ENCODE results near the gene CNTNAP5. TPM values are rescaled to one million over a fixed set of nuclear protein-coding genes. Genes with fewer than 3 reads are reported as not detected.

The CNTNAP5 gene
- total RNA-seq, 3 donors from 2014 or later: 3.3 TPM; not detected in 2

DNA sequence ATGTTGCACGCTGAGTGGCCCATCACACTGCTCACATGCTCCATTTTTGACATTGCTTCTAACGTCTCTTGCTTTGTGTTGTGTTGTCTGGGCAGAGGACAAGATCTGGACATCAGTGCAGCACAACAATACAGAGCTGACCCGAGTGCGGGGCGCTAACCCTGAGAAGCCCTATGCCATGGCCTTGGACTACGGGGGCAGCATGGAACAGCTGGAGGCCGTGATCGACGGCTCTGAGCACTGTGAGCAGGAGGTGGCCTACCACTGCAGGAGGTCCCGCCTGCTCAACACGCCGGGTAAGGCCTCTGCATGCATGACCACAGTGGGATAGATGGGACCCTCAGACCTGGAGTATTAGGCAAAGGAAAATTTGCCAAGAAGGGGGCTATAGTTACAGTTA, 622.6 kb downstream of the CNTNAP5 start:
- no peaks in the 10 kb centered on the region for H3K9me3 ChIP-seq
- no peak for ATAC-seq
- DNase-seq: no peak
- H3K4me3 ChIP-seq: no peak overlapping the region
- TF ChIP-seq, protein P1, sequence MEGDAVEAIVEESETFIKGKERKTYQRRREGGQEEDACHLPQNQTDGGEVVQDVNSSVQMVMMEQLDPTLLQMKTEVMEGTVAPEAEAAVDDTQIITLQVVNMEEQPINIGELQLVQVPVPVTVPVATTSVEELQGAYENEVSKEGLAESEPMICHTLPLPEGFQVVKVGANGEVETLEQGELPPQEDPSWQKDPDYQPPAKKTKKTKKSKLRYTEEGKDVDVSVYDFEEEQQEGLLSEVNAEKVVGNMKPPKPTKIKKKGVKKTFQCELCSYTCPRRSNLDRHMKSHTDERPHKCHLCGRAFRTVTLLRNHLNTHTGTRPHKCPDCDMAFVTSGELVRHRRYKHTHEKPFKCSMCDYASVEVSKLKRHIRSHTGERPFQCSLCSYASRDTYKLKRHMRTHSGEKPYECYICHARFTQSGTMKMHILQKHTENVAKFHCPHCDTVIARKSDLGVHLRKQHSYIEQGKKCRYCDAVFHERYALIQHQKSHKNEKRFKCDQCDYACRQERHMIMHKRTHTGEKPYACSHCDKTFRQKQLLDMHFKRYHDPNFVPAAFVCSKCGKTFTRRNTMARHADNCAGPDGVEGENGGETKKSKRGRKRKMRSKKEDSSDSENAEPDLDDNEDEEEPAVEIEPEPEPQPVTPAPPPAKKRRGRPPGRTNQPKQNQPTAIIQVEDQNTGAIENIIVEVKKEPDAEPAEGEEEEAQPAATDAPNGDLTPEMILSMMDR (IDR thresholded peaks at IDR 0.05): no peak
- no peaks in the 10 kb centered on the region for H3K36me3 ChIP-seq (ENCODE audit: low read depth)
- H3K4me1 ChIP-seq (ENCODE audit: low read depth): no peaks in the 10 kb centered on the region
- intact Hi-C loops (cut with DNase I, micrococcal nuclease): no loop called here

DNA sequence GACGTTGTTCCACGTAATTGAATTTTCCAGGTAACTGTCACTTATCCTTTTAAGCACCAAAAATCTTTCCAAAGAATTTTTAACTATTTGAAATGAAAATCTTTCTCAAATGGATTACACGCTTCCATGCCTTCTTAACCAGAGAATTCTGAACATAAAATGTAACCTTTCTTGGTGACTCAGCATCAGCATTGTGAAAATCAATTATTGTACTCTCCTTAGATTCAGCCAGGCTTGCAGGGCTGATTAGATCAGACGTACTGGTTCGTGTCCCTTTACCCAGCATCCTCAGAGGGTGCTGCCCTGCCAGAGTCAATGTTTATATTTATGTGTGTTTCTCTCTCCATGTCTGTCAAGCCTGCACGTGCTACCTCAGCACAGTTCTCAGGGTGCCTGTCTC, 623.9 kb downstream of the CNTNAP5 start:
- Histone ChIP-seq H3K9me3 (no peaks in the 10 kb centered on the region), H3K4me3 (no peak overlapping the region), H3K4me1 (ENCODE audit: low read depth) (no peaks in the 10 kb centered on the region), H3K36me3 (ENCODE audit: low read depth) (no peaks in the 10 kb centered on the region)
- no peak for ATAC-seq
- intact Hi-C loops (cut with DNase I, micrococcal nuclease): no loop called here
- TF ChIP-seq, protein P1 (IDR thresholded peaks at IDR 0.05): no peak
- DNase-seq: no peak

DNA sequence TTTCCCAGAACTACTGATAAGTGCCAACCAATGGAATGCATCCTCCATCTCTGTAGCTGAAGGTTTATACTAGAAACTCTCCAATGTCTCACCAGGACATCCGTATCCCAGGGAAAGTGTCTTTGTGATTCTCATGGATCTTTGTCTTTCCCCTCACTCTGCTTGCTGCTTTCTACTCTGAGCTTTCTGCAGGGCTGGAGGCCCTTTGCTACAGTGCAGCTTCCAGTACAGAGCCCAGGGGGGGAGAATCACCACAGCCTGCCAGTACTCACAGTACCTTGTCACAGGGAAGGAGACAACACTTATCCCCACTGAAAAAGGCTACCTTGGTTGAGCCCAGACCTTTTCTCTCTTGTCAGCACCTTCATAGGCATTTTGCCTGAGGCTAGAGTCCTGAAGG, 627.0 kb downstream of the CNTNAP5 start:
- intact Hi-C loops (cut with DNase I, micrococcal nuclease): no loop called here
- ATAC-seq (no peak), DNase-seq (no peak)
- H3K4me1 ChIP-seq (ENCODE audit: low read depth): no peaks in the 10 kb centered on the region
- TF ChIP-seq, protein P1 (IDR thresholded peaks at IDR 0.05): no peak
- H3K36me3 ChIP-seq (ENCODE audit: low read depth): no peaks in the 10 kb centered on the region
- no peaks in the 10 kb centered on the region for H3K9me3 ChIP-seq
- H3K4me3 ChIP-seq: no peak overlapping the region

DNA sequence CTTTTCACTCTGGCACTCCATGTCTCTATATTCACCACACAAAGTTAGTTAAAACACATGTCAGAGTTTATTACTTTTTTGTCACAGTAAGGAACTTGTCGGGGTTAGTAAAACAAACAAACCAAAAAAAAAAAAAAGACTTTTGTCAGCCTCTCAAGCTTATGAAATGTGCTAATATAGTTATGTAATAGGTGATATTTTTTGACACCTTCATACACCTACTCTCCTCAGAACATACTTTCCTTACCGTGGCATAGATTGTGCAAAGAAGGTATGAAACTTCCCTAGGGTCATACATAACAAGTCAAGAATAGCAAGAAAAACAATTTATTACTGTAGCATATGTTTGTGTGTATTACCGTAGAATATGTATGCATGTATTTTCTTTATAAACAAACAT, 633.3 kb downstream of the CNTNAP5 start:
- H3K4me1 ChIP-seq (ENCODE audit: low read depth): no peaks in the 10 kb centered on the region
- no peaks in the 10 kb centered on the region for H3K36me3 ChIP-seq (ENCODE audit: low read depth)
- DNase-seq (no peak), ATAC-seq (no peak)
- H3K4me3 ChIP-seq: no peak overlapping the region
- no peaks in the 10 kb centered on the region for H3K9me3 ChIP-seq
- intact Hi-C loops (cut with DNase I, micrococcal nuclease): no loop called here
- TF ChIP-seq, protein P1 (IDR thresholded peaks at IDR 0.05): no peak

DNA sequence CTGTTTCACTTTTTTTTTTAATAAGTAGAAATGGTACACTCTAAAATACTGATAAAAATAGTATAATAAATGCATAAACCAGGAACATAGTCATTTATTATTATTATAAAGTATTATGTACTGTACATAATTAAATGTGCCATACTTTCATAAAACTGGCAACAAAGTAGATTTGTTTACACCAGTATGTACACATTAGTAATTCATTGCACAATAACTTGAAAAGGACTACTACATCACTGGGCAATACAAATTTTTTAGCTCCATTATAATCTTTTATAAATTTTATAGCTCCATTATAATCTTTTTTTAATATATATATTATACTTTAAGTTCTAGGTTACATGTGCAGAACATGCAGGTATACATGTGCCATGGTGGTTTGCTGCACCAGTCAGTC, 636.5 kb downstream of the CNTNAP5 start:
- no peaks in the 10 kb centered on the region for H3K36me3 ChIP-seq (ENCODE audit: low read depth)
- no peaks in the 10 kb centered on the region for H3K4me1 ChIP-seq (ENCODE audit: low read depth)
- intact Hi-C loops (cut with DNase I, micrococcal nuclease): no loop called here
- H3K9me3 ChIP-seq: no peaks in the 10 kb centered on the region
- ATAC-seq (no peak), DNase-seq (no peak)
- TF ChIP-seq, protein P1 (IDR thresholded peaks at IDR 0.05): no peak
- H3K4me3 ChIP-seq: no peak overlapping the region

DNA sequence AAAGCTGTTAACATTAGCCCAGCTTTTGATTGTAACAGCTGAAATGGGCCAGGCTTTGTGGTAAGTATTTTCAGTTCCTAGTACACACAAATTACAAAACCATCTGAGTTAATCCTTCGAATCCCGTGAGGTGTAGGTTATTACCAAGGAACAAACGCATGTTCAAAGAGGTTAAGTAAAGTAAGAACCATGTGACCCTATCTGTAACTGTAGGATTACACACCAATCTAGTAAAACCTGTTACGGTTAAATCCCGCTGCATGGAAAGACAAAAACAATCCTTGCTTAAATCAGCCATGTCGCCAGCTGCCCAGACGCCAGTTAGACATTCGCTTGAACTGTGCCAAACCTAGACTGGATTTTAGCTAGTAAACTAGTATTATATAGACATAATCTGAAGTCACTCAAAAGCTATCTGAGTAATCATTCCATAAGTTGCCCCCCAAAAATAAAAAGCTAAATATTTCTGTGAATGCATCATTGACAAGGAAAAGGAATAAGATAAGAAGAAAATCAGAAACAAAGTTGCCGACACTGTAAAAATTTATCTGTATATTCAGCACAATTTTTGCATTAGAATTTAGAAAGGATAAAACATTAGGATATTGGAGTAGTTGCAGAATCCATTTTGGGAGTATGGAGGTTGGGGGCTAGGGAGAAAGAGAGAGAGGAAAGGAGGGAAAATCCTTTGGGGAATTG, 638.0 kb downstream of the CNTNAP5 start:
- H3K36me3 ChIP-seq (ENCODE audit: low read depth): no peaks in the 10 kb centered on the region
- ATAC-seq: no peak
- no peaks in the 10 kb centered on the region for H3K4me1 ChIP-seq (ENCODE audit: low read depth)
- no peak overlapping the region for H3K4me3 ChIP-seq
- no peaks in the 10 kb centered on the region for H3K9me3 ChIP-seq
- TF ChIP-seq, protein P1 (IDR thresholded peaks at IDR 0.05): no peak
- DNase-seq: no peak
- intact Hi-C loops (cut with DNase I, micrococcal nuclease): no loop called here
